GM18519 (cell line): Measurements from ENCODE around the gene PDCD4.

Experiments used
- ATAC-seq: cut with Tn5 transposase; IDR thresholded peaks from one replicate; pipeline ENCODE4 v1.9.1; 2021; ENCODE audit warnings: mild to moderate bottlenecking, moderate library complexity; ENCODE audit not compliant: unreplicated experiment, low FRiP score

Gene PDCD4

GRCh38 chr10:110841767-110842267 is 29.9 kb upstream of the PDCD4 start:
- peak; percentile 56 for ATAC-seq

DNA sequence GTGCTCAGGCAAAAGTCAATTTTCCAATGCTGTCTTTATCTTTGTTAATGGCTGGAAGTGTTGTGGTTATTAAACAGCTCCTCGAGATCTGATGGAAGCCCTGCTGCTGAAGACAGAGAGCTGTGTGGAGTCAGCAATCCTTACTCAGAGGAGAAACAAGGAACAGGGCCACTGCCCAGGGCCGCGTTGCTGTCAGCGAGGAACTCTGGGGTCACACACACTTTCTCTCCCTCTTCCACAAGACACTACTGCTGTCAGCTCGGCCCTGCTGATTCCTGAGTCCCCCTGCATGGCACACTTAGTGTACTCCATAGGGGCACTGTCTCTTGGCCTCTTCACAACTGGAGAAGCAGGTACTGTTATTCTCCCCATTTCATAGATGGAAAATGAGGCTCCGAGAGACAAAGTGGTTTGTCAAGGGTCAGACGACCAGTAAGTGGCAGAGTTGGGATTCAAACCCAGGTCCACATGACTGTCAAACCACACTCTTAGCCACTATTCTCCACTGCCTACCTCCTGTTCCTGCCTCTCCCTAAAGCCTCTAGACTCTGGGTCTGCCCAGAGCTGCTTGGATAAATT is 29.3 kb upstream of the PDCD4 start:
- no peak for ATAC-seq

DNA sequence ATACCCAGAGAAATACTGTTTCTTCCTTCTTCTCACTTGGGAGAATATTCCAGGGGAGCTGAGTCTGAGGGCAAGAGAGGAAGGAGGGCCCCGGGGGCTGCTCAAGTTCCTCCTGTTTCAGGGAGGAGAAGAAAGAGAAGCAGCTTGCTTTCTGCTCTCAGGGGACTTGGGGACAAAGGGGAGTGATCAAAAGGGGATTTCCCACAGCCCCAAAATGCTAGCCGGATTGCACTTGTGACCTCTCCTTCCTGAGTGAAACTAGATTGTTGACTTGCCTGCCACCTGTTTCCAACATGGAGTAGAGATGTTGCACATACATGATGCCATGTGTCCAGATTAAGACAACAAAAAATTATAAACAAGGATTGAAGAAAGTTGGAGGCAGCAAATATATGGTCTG is 28.7 kb upstream of the PDCD4 start:
- peak; percentile 72 for ATAC-seq

- no peak for ATAC-seq
Observed at GRCh38 chr10:110843796-110844616, 27.7 kb upstream of the PDCD4 start.

DNA sequence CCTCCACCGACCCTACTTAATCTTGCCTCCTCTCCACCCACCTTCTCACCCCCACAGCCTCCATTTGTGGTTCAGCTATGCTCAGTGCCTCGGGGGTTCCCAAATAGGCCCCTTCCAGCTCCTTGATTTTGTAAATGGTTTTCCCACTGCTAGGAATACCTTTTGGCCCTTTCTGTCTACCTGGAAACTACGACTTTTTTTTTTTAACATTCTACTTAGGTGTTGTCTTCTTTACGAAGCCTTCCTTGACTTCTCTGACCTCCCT is 27.2 kb upstream of the PDCD4 start:
- ATAC-seq: no peak

DNA sequence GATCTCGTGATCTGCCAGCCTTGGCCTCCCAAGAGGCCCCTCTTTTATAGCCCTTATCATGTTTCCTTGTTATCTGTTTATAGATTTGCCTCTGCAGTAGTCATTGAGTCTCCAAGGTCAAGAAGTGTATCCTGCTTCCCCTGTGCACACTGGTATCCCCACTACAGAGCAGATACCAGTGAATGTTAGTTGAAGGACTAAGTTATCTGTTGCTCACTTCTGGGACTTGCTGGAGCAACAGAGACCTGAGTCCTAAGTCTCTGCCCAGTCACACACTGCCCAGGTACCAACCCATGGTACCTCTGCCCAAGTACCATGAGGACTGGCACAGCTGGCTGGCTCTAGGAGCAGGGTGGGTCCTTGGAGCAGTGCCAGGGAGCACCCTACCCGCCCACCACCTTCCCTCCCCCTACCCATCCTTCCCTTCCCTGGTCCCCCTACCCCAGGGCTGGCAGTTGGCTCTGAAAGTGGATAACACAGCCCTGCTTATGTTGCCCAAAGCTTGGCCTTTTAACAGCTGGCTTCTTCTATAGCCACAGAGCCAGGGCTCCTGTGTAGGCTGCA is 26.5 kb upstream of the PDCD4 start:
- no peak for ATAC-seq

- ATAC-seq: no peak
Observed at GRCh38 chr10:110845756-110846620, 25.7 kb upstream of the PDCD4 start.

DNA sequence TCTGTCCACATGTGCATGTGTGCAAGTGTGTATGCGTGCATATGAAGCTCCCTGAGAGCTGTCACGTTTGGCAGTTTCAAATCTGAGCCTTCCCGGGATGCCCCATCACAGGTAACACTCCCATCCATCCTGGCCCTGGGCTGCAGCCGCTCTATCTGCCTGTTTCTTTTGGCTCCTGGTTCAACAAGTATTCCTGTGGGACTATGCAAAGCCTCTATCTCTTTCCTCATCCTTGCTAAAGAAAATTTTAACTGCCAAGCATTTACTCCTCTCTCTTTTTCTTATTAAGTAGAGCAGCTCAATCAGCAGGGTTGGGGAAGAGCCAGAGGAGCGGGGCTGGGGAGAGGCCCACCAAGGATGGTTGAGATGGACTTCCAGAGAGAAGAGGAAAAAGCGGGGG is 24.4 kb upstream of the PDCD4 start:
- no peak for ATAC-seq

- no peak for ATAC-seq
Observed at GRCh38 chr10:110848106-110848505, 23.6 kb upstream of the PDCD4 start.

DNA sequence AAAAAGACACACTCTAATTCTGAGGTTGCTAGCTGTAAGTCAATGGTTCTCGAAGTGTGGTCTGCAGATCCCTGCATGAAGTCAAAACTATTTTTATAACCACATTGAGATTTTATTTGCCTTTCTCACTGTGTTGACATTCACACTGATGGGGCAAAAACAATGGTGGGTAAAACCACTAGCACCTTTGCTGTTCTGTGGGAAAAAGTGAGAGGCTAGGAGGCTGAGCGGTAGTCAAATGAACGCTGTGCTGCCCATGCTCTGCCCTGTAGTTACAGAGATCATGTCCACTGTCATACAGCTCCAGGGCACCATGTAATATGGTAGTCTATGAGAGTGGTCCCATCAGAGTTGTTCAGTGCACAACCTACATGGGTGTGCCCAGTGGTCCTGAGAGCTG is 21.6 kb upstream of the PDCD4 start:
- no peak for ATAC-seq

DNA sequence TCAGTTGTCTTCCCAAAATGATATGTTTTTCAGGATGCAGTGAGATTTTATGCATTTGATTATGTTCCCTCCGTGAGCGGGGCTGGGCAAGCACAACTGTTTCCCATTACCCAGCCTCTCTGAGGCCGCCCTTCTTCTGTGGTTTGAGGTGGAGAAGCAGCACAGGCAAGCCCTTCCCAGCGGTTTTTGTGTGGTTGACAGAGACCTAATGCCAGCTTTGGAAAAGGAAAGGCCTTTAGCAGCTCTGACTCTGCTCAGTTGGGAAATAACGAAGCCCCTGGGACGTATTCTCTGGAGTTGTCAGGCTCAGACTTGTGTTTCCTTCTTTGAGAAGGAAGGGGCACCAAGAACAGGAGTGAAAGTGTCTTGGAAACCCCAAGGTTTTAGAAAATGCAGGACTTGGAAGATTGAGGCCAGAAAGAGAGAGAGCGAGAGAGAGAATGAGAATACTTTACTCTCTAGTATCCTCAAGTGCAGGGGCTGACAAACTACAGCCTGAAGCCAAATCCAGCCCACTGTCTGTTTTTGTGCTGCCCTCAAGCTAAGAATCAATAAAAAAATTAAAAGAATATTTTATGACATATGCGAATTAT is 20.6 kb upstream of the PDCD4 start:
- no peak for ATAC-seq

GRCh38 chr10:110852255-110852896 is 19.4 kb upstream of the PDCD4 start:
- no peak for ATAC-seq

DNA sequence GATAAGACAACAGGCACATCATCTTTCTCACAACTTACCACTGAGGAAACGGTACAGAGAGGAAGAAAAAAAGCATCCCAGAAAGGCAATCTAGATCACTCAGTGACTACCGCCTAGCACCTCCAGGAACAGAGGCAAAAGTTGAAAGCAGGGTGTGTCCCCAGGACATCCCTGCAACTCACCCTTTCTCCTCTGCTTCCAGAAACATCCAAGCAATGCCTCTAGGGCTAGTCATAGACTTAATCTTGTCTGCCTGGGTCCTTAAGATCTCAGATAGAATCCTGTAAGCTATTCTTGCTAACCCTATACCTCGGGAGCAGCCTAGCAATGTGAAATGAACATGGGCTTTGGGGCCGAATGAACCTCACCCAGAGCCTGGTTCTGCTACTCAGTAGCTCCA is 18.8 kb upstream of the PDCD4 start:
- no peak for ATAC-seq

DNA sequence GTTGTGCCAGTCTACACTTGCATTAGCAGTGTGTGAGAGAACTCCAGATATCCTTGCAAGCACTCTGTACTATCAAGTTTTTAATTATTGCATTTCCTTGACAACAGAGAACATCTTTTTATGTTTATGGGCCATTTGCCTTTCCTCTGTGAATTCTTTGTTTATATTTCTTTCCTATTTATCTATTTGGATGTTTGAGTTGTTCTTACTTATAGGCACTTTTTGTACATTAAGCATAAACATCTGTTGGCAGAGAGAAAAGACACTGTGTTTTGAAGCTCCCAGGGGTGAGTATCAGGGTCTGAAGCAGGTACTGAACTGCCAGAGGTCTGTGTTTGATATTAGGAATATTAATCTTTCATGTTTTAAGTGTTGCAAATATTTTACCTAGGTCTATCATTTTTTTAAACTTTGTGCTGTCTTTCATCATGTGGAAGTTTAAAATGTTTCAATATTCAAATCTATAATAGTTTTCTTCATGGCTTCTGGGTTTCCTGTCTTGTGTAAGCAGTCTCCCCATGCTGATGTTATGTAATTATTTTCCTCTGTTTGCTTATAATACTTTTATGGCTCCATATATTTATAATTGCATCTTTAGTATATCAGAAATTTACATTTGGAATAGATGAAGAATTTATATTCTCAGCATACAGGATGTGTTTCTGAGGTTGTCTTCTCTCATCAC is 17.7 kb upstream of the PDCD4 start:
- no peak for ATAC-seq

GRCh38 chr10:110857265-110858171 is 14.2 kb upstream of the PDCD4 start:
- peak; percentile 37 for ATAC-seq

GRCh38 chr10:110858297-110858934 is 13.3 kb upstream of the PDCD4 start:
- no peak for ATAC-seq

DNA sequence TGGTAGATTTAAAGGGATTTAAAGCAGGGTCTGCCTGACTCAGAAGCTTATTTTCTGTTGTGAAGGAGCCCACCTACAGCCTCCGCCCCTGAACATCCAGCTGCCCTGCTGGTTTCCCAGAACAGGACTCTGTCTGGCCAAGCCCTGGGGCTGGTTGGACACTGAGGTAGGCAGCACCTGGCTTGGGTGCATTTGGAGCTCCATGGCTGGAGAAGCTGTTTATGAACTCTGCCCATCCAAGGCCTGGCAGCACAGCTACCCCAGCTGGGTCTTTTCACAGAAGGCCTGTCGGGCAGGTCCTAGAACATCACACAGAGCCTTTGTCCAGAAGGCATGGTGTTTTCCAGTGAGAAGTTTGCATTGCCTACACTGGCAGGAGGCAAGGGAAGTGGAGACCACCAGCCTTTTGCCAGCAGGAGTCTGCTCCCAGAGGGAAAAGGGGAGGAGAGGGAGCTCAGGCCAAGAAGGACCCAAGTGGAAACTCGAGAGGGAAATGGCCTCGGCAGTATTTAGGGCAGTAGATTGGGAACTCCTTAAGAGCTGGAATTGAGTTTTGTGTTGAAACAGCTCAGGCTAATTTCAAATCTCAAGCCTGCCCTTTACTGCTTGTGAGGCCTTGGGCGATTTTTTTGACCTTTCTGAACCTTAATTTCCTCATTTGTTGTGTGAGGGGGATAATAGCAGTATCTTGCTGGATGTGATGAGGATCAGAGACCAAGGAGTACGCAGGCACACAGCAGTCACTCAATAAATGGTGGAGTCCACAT is 12.3 kb upstream of the PDCD4 start:
- ATAC-seq: no peak
